Mammary epithelial cell (primary cell): Measurements from ENCODE around the gene INHBC.

Source experiments
- EZH2 ChIP-seq: IDR thresholded peaks from 2 replicates; pipeline ENCODE4 v1.6.1; 2012; ENCODE audit warnings: low read length, inconsistent platforms, borderline replicate concordance
- TF ChIP-seq, protein P1 (sequence below), 2 donors: IDR thresholded peaks in 1 of 2; conservative IDR thresholded peaks in 1 of 2; 2 replicates each; pipeline ENCODE4 v1.5.1; 2011 to 2012; ENCODE audit warnings: inconsistent platforms in 2 of 2, low read length in 2 of 2, mild to moderate bottlenecking in 2 of 2, control low read depth in 1 of 2, low read depth in 1 of 2; ENCODE audit not compliant: insufficient read depth in 1 of 2; ENCODE audit errors: extremely low read depth in 1 of 2

DNA sequence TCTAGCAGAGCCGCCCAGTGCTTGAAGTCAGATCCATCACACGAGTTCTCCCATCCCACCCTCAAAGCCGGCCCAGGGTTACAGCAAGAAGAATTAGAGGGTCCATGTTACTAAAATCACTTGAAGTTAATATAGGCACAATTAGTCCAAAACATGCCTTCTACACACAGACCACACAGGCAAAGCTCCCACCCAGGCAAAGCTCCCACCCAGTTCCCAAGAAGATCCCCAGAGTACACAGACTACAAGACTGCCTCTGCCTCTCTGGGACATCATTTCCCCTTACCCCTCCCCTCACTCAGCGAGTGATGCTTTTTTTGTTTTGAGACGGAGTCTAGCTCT, 28.3 kb downstream of the INHBC start:
- TF ChIP-seq, protein P1, sequence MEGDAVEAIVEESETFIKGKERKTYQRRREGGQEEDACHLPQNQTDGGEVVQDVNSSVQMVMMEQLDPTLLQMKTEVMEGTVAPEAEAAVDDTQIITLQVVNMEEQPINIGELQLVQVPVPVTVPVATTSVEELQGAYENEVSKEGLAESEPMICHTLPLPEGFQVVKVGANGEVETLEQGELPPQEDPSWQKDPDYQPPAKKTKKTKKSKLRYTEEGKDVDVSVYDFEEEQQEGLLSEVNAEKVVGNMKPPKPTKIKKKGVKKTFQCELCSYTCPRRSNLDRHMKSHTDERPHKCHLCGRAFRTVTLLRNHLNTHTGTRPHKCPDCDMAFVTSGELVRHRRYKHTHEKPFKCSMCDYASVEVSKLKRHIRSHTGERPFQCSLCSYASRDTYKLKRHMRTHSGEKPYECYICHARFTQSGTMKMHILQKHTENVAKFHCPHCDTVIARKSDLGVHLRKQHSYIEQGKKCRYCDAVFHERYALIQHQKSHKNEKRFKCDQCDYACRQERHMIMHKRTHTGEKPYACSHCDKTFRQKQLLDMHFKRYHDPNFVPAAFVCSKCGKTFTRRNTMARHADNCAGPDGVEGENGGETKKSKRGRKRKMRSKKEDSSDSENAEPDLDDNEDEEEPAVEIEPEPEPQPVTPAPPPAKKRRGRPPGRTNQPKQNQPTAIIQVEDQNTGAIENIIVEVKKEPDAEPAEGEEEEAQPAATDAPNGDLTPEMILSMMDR (conservative IDR thresholded peaks at IDR 0.05 in 1 of 2, IDR thresholded peaks at IDR 0.05 in 1 of 2; ENCODE audit: extremely low read depth in 1 of 2, insufficient read depth in 1 of 2, low read depth in 1 of 2, low read length in 2 of 2): no peak
- no peak for TF ChIP-seq EZH2
